ENCODE results near the gene MYH13.

GRCh38 chr17:10268005-10268404 lies 104.8 kb downstream of the MYH13 start:
- no peak for TF ChIP-seq EZH2 (IDR thresholded peaks at IDR 0.05)
- no peak for TF ChIP-seq EZH2phosphoT487 (IDR thresholded peaks at IDR 0.05)
- TF ChIP-seq, protein P1, sequence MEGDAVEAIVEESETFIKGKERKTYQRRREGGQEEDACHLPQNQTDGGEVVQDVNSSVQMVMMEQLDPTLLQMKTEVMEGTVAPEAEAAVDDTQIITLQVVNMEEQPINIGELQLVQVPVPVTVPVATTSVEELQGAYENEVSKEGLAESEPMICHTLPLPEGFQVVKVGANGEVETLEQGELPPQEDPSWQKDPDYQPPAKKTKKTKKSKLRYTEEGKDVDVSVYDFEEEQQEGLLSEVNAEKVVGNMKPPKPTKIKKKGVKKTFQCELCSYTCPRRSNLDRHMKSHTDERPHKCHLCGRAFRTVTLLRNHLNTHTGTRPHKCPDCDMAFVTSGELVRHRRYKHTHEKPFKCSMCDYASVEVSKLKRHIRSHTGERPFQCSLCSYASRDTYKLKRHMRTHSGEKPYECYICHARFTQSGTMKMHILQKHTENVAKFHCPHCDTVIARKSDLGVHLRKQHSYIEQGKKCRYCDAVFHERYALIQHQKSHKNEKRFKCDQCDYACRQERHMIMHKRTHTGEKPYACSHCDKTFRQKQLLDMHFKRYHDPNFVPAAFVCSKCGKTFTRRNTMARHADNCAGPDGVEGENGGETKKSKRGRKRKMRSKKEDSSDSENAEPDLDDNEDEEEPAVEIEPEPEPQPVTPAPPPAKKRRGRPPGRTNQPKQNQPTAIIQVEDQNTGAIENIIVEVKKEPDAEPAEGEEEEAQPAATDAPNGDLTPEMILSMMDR (IDR thresholded peaks at IDR 0.05): no peak

All from neural progenitor cell (in vitro differentiated cells).